Measurements from ENCODE around the gene WNT10A. TPM values are rescaled to one million over a fixed set of nuclear protein-coding genes. Genes with fewer than 3 reads are reported as not detected.
A peak's percentile ranks its signal among the peaks of the same experiment; 100 is the strongest.

The WNT10A gene
- total and polyA plus RNA-seq, 10 of the 15 experiments (the other 5 are each of a cell fraction or from before 2014, with no cell fraction given): 0.61 to 45.0 (median 6.9) TPM

DNA sequence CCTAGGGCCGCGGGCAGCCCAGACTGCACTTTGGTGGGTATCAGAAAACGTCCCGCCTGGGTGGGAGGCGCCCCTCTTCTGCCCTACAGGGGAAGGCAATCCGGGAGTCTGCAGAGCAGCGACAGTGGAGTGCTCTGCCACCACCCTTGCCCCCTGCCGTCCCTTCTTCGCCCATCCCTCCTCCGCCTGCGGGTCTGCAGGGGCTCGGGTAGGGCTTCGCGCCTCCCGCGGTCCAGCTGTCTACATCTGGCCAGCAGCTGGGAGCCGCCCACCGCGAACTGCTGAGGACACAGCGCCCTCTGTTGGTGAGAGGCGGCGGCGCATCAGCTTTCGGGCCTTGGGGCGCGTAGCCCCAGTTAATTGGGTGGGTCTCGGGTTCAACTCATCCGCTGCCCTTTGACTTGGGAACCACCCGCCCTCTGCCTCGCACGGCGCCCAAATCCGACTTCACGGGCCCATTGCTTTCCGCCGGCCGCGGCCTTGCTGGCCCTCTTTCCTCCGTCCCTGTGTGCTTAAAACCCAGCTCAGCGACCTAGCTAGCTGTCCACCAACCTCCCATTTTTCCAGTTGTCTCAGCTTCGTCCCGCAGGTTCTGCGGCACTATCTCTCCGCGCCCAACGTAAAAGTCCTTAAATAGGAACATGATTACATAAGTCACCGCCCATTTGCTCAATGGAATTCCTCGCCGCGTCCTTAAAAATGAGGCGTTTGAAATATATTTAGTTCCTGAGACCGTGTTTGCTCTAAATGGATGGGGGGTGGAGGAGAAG is 17.6 kb downstream of the WNT10A start:
- Histone ChIP-seq H3K79me2 (ENCODE audit: control insufficient read depth, insufficient read depth, low read length) (peaks cover 28% of the 10 kb centered on the region), H3K4me2 (ENCODE audit: control insufficient read depth, insufficient read depth) (peak overlapping the region; percentile 62), H3K9ac (ENCODE audit: control insufficient read depth, insufficient read depth, low read length) (peak overlapping the region; percentile 81), H3K9me3 (replicated peaks; ENCODE audit: control insufficient read depth, insufficient read depth, low read length) (no peaks in the 10 kb centered on the region), H3K4me3 (peak overlapping the region; percentile 67; the same call in 1 of the 2 replicates), H2AFZ (ENCODE audit: control insufficient read depth, low read depth, low read length) (peak overlapping the region; percentile 63; the same call in 1 of the 2 replicates), H3K27ac (ENCODE audit: control insufficient read depth, insufficient read depth) (peak overlapping the region; percentile 95; the same call in 1 of the 2 replicates), H4K20me1 (ENCODE audit: control insufficient read depth, insufficient read depth) (no peaks in the 10 kb centered on the region), H3K4me1 (ENCODE audit: control insufficient read depth, insufficient read depth, low read length) (peaks cover 40% of the 10 kb centered on the region), H3K36me3 (ENCODE audit: control insufficient read depth in 2 of 2, insufficient read depth in 2 of 2, low read length in 1 of 2) (no peaks in the 10 kb centered on the region), H3K27me3 (replicated peaks in 1 of 2; ENCODE audit: control insufficient read depth in 2 of 2, insufficient read depth in 2 of 2, low read length in 1 of 2) (no peaks in the 10 kb centered on the region)
- ChIA-PET CTCF (interaction anchor here (0.5 to 22.2 kb wide), 35 partner anchors 9 to 611 kb away, joined by 3 to 1364 read pairs (median 4); partner anchors contain the start of genes BCS1L, CDK5R2, TTLL4 and WNT10A), POLR2A (interaction anchor here (0.5 to 10.2 kb wide), 7 partner anchors 12 to 380 kb away, joined by 3 to 360 read pairs (median 4); partner anchors contain the start of genes CFAP65 and WNT10A), SMC1A (ENCODE audit: uncharacterized antibody, unreplicated experiment) (interaction anchor here (0.7 to 12.4 kb wide), 15 partner anchors 10 to 241 kb away, joined by 3 to 780 read pairs (median 5); partner anchors contain the start of genes BCS1L, WNT10A and ZNF142), RAD21 (ENCODE audit: unreplicated experiment) (interaction anchor here (0.7 to 9.5 kb wide), 28 partner anchors 10 to 608 kb away, joined by 3 to 871 read pairs (median 6); partner anchors contain the start of genes BCS1L, CDK5R2, WNT10A and ZNF142)
- intact Hi-C loops (cut with micrococcal nuclease; ENCODE audit: unreplicated experiment) (loop anchor here (1.0 kb wide), 2 partner anchors 22 to 45 kb away; no protein-coding TSS in a partner anchor), in situ Hi-C loops (cut with MboI) (no loop called here)
- WGBS (ENCODE audit: insufficient coverage, insufficient replicate concordance, low lambda C conversion rate, missing lambda C conversion rate): 12% methylated on average over 52 of the region's 52 CpGs
- DNase-seq (ENCODE audit: low read depth, low spot score) (no peak), ATAC-seq (peak; percentile 54), FAIRE-seq (no peak)
- no TSS peak for BruUV-seq (replicated peaks)
- TF ChIP-seq IRF4 (IDR thresholded peaks at IDR 0.05; ENCODE audit: low read depth, low read length): 0 out of 2 replicates have a peak, but pooled peaks have one; percentile 7
- peak; percentile 50; the same call in 1 of the 2 replicates for TF ChIP-seq ZSCAN29 (IDR thresholded peaks at IDR 0.05)
- peak; percentile 74 for TF ChIP-seq RELA (IDR thresholded peaks at IDR 0.05; ENCODE audit: borderline replicate concordance, partially characterized antibody)
- TF ChIP-seq YY1 (IDR thresholded peaks at IDR 0.05; ENCODE audit: low read depth, low read length): peak; percentile 69
- peak; percentile 56; the same call in 1 of the 2 replicates for TF ChIP-seq MLLT1 (IDR thresholded peaks at IDR 0.05)
- peak; percentile 99 for TF ChIP-seq TCF12 (IDR thresholded peaks at IDR 0.05; ENCODE audit: low read depth, low read length)
- peak; percentile 47 for TF ChIP-seq PBX3 (IDR thresholded peaks at IDR 0.05; ENCODE audit: insufficient replicate concordance, low read depth, low read length)
- no peak for TF ChIP-seq HDAC2 (IDR thresholded peaks at IDR 0.05)
- TF ChIP-seq RB1 (IDR thresholded peaks at IDR 0.05; ENCODE audit: borderline replicate concordance): peak; percentile 89; the same call in 1 of the 2 replicates
- TF ChIP-seq SIN3A (IDR thresholded peaks at IDR 0.05; ENCODE audit: low read depth, low read length): peak; percentile 85
- no peak for TF ChIP-seq POLR2AphosphoS5 (IDR thresholded peaks at IDR 0.05; ENCODE audit: low read length)
- peak in 1 of 2 experiments; percentile 51; a peak in 3 of 4 replicates for TF ChIP-seq BHLHE40 (IDR thresholded peaks at IDR 0.05; ENCODE audit: borderline replicate concordance in 1 of 2, low read depth in 2 of 2, low read length in 1 of 2)
- TF ChIP-seq GATAD2B (conservative IDR thresholded peaks at IDR 0.05; ENCODE audit: low read depth): peak; percentile 82
- no peak for TF ChIP-seq SIX5 (IDR thresholded peaks at IDR 0.05; ENCODE audit: low read depth, low read length, severe bottlenecking)
- peak; percentile 47 for TF ChIP-seq MEF2B (IDR thresholded peaks at IDR 0.05; ENCODE audit: partially characterized antibody, poor library complexity, severe bottlenecking)
- TF ChIP-seq, protein P1, sequence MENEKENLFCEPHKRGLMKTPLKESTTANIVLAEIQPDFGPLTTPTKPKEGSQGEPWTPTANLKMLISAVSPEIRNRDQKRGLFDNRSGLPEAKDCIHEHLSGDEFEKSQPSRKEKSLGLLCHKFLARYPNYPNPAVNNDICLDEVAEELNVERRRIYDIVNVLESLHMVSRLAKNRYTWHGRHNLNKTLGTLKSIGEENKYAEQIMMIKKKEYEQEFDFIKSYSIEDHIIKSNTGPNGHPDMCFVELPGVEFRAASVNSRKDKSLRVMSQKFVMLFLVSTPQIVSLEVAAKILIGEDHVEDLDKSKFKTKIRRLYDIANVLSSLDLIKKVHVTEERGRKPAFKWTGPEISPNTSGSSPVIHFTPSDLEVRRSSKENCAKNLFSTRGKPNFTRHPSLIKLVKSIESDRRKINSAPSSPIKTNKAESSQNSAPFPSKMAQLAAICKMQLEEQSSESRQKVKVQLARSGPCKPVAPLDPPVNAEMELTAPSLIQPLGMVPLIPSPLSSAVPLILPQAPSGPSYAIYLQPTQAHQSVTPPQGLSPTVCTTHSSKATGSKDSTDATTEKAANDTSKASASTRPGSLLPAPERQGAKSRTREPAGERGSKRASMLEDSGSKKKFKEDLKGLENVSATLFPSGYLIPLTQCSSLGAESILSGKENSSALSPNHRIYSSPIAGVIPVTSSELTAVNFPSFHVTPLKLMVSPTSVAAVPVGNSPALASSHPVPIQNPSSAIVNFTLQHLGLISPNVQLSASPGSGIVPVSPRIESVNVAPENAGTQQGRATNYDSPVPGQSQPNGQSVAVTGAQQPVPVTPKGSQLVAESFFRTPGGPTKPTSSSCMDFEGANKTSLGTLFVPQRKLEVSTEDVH (IDR thresholded peaks at IDR 0.05; ENCODE audit: low read depth, partially characterized antibody): no peak
- peak; percentile 84 for TF ChIP-seq NR2F1 (conservative IDR thresholded peaks at IDR 0.05)
- TF ChIP-seq SMARCA5 (IDR thresholded peaks at IDR 0.05): peak; percentile 96

Data from GM12878 (cell line).